HG02588 (cell line): ENCODE results near the gene SMIM35.
A peak's percentile ranks its signal among the peaks of the same experiment; 100 is the strongest.

Experiments used
- ATAC-seq: cut with Tn5 transposase; IDR thresholded peaks from one replicate; pipeline ENCODE4 v1.9.1; 2021; ENCODE audit warnings: mild to moderate bottlenecking, moderate library complexity; ENCODE audit not compliant: unreplicated experiment

SMIM35 gene

GRCh38 chr11:118007040-118007439 is 79.7 kb downstream of the SMIM35 start:
- ATAC-seq: no peak

DNA sequence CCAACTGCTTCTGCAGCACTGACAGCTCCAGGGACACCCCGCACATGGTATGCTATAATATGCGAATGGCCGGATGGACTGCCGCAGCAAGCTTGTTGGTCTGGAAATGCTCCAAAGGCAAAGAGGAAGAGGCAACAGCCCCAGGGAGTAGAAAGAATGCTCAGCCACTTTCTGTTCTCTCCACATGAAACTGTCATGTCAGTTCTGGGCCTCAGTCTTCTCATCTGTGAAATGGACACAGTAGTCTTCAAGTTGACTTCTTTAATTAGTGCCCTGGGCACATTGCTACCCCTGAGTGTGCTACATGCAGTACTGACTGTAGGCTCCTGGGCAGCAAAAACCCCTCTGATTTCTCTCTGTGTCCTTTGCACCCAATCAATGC is 80.6 kb downstream of the SMIM35 start:
- ATAC-seq: no peak

- no peak for ATAC-seq
These were observed 81.3 kb downstream of the SMIM35 start for GRCh38 chr11:118005224-118006152.

- ATAC-seq: no peak
These were observed 82.1 kb downstream of the SMIM35 start for GRCh38 chr11:118004543-118005223.

- ATAC-seq: no peak
These were observed 83.3 kb downstream of the SMIM35 start for GRCh38 chr11:118003456-118003855.

DNA sequence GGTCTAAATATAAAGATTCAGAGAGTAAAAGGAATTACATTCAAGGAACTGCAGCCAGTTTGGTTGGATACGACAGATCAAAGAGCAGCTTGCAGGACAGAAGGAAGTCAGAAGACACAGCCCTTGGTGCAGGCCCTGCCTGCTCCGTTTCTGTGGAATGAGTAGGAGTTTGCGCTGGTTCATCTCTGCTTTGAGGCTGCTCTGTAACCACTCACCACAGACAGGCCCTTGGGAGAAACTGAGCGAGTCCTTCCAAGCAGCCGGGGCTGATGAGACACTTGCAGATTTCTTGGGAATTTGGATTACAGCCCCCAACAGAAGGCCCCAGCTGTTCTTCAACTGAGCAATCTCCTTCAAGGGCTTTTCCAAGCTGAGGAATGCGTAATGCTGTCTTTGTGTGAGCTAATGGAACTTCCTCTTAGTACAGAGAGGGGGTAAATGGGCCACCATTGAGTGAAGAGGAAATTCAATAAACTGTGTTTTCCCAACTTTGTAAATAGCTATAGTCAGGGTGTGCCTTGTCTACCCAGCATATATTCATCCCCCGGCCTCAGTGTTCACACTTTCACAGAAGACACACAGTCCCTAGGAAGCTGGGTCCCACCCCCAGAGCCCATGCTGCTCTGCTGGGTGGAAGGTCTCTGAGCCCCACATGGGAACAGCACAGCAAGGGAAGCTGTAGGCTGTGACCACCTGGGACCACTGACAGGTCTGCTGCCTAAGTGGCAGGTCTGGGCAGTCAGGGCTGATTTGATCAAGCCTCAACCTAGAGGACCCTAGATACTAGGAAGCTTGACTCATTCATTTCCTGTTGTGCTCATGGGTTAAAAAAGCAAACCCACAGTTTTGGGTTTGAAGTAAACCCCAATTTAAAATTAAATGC is 84.0 kb downstream of the SMIM35 start:
- no peak for ATAC-seq

GRCh38 chr11:118002010-118002540 is 84.7 kb downstream of the SMIM35 start:
- no peak for ATAC-seq

DNA sequence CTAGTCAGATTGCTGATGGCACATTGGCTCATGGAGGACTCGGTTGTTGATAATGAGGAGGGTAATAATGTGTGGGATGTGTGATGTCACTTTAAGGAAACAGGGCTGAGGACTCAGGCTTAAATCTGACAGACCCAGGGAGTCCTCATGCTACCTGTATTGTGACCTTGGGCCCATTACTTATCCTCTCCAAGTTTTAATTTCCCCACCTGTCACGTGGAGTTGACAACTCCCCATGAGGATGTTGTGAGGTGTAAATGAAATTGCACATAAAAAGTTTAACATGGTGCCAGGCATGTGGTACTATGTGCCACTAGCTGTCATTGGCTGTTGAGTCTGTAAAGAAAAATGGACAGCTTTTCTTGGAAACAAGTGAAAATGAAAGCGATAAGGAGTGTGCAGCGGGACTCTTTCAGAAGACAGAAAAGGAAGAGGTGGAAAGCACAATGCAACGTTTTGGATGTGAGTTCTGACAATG is 85.2 kb downstream of the SMIM35 start:
- no peak for ATAC-seq

GRCh38 chr11:118000850-118001228 is 85.9 kb downstream of the SMIM35 start:
- ATAC-seq: no peak

DNA sequence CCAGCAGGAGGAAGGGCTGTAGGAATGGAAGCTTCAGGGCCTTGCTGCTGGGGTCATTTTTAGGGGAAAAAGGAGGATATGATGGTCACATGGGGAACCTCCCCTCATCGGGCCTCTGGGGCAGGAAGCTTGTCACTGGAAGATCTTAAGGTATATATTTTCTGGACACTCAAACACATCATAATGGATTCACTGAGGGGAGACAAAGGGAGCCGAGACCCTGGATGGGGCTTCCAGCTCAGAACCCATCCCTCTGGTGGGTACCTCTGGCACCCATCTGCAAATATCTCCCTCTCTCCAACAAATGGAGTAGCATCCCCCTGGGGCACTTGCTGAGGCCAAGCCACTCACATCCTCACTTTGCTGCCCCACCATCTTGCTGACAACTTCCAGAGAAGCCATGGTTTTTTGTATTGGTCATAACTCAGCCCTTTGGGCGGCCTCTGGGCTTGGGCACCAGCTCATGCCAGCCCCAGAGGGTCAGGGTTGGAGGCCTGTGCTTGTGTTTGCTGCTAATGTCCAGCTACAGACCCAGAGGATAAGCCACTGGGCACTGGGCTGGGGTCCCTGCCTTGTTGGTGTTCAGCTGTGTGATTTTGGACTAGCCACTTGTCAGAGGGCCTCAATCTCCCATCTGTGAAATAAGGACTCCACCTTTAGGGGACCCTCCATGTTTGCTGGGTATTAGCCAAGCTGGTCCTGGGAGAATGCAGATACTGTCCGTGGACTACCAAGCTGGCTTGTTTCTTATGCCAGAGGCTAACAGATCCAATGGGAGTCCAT is 86.5 kb downstream of the SMIM35 start:
- ATAC-seq: no peak

DNA sequence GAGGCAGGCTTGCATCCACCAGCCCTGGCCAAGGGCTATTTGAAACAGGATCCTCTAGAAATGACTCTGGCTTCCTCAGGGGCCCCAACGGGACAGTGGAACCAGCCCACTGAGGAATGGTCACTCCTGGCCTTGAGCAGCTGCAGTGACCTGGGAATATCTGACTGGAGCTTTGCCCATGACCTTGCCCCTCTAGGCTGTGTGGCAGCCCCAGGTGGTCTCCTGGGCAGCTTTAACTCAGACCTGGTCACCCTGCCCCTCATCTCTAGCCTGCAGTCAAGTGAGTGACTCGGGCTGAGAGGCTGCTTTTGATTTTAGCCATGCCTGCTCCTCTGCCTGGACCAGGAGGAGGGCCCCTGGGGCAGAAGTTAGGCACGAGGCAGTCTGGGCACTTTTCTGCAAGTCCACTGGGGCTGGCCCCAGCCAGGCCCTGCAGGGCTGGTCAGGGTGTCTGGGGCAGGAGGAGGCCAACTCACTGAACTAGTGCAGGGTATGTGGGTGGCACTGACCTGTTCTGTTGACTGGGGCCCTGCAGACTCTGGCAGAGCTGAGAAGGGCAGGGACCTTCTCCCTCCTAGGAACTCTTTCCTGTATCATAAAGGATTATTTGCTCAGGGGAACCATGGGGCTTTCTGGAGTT is 87.3 kb downstream of the SMIM35 start:
- no peak for ATAC-seq

- no peak for ATAC-seq
These were observed 88.0 kb downstream of the SMIM35 start for GRCh38 chr11:117998664-117999353.

- peak; percentile 70 for ATAC-seq
These were observed 88.8 kb downstream of the SMIM35 start for GRCh38 chr11:117997823-117998579.

DNA sequence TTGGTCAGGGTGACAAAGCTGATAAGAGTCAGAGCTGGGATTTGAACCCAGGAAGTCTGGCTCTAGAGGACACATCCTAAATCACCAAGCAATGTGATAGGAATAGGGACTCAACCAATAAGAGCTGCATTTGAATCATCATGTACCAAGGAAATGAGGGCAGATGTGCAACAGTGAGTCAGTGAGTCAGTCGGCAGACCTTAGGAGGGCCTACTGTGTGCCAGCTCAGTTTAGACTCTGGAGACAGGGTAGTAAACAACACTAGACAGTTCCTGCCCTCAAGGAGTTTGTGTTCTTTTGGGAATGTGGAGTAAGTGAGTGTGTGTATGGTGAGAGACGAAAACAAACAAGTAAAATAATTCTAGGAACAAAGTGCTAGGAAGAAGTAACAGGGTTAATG is 89.4 kb downstream of the SMIM35 start:
- ATAC-seq: no peak

DNA sequence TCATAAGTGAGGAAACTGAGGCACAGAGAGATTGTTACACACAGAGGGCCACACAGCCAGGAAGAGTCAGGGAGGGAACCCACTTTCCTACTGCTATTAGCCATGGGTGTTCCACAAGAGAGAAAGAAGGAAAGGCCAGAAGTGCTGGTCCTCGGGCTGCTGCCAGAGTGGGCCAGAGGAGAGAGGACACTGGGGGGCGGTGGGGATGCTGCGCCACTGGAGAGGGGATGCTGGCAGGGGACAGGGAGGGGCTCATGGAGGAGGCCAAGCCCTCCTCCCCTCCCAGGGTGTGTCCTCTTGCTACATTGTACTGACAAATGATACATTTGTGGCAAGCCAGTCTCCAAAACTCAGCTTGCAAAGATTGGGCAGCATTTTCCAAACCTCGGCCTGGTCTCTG is 90.7 kb downstream of the SMIM35 start:
- ATAC-seq: no peak

GRCh38 chr11:117995472-117995871 is 91.3 kb downstream of the SMIM35 start:
- ATAC-seq: no peak

DNA sequence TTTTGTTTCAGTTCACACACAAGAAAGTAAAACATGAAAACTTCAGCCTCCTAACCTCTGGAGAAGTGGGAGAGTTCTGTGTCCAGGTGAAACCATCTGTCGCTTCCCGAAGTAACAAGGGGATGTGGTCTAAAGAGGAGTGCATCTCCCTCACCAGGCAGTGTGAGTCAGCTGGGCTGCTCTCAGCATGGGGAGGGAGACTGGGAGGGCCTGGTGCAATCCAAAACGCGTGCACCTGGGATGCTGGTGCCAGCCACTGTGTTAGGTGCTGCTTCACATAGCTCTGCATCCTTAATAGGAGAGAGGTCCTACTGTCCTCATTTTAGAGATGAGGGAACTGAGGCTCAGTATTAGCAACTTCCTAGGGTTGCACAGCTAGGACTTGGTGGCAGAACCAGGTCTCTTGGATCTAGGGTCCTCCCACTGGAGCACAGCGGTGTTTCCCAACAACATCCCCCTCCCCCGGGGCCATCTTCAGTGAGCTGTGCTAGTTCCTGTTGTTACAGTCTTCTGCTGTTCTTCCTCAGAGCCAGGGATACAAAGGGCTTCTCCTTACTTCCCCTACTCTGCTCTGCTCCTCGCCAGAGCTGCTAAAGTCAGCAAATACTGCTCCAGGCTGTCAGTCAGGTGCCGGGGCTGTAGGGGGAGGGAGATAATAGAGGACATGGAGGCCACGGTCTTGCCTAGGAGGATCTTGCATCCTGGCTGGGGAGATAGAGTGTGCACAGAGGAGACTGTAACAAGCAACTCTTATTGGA is 92.6 kb downstream of the SMIM35 start:
- ATAC-seq: no peak

GRCh38 chr11:117992620-117993019 is 94.1 kb downstream of the SMIM35 start:
- no peak for ATAC-seq
